Omental fat pad (tissue), 4 donors: ENCODE measurements around the gene DNAH7. TPM values are rescaled to one million over a fixed set of nuclear protein-coding genes. Genes with fewer than 3 reads are reported as not detected.

Experiments
- ATAC-seq: fragments of 150-250 bp; one replicate; pipeline ENCODE4 v1.9.1; 2016; ENCODE audit warnings: mild to moderate bottlenecking, moderate library complexity; ENCODE audit not compliant: low FRiP score
- DNase-seq: peaks from one replicate; pipeline ENCODE4 v3.0.0-alpha.2; 2019; ENCODE audit warnings: low spot score
- total RNA-seq, 4 donors: library from RNA; depleted of rRNA; stranded (reverse); fragments of >200 nt; gene quantifications; one replicate each; pipeline ENCODE4 v1.1.0, GENCODE V29; 2016
- TF ChIP-seq, protein P1 (sequence below), 3 donors: fragments of 450-650 bp; IDR thresholded peaks; one replicate each; pipeline ENCODE4 v1.5.1; 2016 to 2017; ENCODE audit warnings: antibody characterized with exemption in 3 of 3, mild to moderate bottlenecking in 3 of 3, moderate library complexity in 2 of 3

The DNAH7 gene
- total RNA-seq, 4 donors from 2014 or later, result 0.16 to 3.6 (median 1.4) TPM

GRCh38 chr2:195810340-195811098, 258.1 kb downstream of the DNAH7 start:
- DNase-seq, result no peak
- ATAC-seq, result no peak

DNA sequence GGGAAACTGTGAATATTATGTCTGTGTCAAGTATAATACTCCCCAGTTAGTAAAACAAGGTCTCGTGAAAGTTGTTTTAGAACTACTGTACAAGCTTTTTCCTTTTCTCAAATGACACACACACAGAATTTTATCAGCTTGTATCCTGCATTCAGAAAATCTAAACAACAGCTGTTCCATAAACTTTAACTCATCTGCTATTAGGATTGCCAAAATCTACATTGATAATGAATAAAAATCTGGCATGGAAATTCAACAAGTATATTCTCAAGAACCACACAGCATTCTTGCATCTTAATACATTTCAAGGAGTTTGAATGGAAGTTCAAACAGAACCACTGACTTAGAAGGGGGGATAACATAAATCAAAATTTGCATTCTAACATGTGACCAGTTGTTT, 260.4 kb downstream of the DNAH7 start:
- ATAC-seq, result no peak
- DNase-seq, result no peak
- TF ChIP-seq, protein P1, sequence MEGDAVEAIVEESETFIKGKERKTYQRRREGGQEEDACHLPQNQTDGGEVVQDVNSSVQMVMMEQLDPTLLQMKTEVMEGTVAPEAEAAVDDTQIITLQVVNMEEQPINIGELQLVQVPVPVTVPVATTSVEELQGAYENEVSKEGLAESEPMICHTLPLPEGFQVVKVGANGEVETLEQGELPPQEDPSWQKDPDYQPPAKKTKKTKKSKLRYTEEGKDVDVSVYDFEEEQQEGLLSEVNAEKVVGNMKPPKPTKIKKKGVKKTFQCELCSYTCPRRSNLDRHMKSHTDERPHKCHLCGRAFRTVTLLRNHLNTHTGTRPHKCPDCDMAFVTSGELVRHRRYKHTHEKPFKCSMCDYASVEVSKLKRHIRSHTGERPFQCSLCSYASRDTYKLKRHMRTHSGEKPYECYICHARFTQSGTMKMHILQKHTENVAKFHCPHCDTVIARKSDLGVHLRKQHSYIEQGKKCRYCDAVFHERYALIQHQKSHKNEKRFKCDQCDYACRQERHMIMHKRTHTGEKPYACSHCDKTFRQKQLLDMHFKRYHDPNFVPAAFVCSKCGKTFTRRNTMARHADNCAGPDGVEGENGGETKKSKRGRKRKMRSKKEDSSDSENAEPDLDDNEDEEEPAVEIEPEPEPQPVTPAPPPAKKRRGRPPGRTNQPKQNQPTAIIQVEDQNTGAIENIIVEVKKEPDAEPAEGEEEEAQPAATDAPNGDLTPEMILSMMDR (IDR thresholded peaks at IDR 0.05), result no peak

More at GRCh38 chr2:195810340-195811098, 258.1 kb downstream of the DNAH7 start:
- TF ChIP-seq, protein P1 (IDR thresholded peaks at IDR 0.05), result no peak

DNA sequence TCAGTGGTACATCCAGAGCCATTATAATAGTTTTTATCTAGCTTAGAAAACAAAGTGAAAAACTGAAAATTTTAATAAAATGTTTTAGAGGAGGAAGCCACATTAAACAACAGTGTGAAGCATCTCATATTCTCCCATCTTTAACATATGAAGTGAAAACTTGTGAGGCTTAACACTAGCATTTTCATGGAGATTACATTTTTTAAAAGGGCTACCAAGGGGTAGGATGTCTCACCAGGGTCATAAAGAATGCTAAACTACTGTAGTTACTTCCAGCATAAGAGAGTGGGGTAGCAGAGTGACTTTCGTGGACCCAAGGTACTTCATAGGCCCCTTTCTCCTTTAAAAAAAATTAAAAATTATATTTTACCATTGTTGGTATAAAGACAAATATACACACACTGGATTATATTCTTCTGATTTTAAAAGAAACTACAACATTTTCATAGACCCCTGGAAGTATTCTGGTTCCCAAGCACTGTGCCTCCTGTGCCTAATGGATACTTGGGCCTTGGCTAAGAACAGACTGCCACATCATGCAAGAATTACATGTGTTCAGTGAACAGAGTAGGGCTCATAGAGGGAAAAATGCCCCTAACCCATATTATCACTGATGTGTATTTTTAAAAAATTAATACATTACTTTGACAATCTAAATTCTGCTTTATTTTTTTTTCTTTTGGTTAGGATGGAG, 263.2 kb downstream of the DNAH7 start:
- TF ChIP-seq, protein P1 (IDR thresholded peaks at IDR 0.05), result no peak
- DNase-seq (no peak), ATAC-seq (no peak)

- DNase-seq (no peak), ATAC-seq (no peak)
- TF ChIP-seq, protein P1 (IDR thresholded peaks at IDR 0.05), result no peak
Measured at GRCh38 chr2:195795879-195796278, 272.8 kb downstream of the DNAH7 start.

DNA sequence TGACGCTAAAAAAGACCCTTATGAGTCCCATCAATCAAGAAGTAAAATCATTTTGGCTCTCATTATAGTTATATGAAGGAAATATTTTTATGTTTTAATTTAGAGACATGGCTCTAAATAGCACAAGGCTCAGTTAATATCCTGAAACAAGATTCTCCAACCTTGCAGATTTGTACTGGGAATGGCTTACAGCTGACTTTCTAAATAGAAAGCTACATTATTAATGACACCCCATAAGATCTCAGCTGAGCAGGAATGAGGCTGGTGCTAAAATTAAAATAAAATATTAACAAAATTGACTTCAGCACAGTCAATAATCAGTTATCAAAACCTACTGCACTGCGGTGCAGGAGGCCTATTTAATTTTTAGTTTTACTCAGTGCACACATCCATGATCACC, 274.8 kb downstream of the DNAH7 start:
- ATAC-seq, result no peak
- no peak for DNase-seq
- TF ChIP-seq, protein P1 (IDR thresholded peaks at IDR 0.05), result no peak

GRCh38 chr2:195782156-195782555, 286.5 kb downstream of the DNAH7 start:
- TF ChIP-seq, protein P1 (IDR thresholded peaks at IDR 0.05), result no peak
- ATAC-seq (no peak), DNase-seq (no peak)
